Activated T-helper 17 cell treated with anti-CD3 and anti-CD28 coated beads, Interleukin-2, amount 50 U/mL, for 72 hours (primary cell): ENCODE data around the gene DRAM2. TPM values are rescaled to one million over a fixed set of nuclear protein-coding genes. Genes with fewer than 3 reads are reported as not detected.
A peak's percentile ranks its signal among the peaks of the same experiment; 100 is the strongest.

Source experiments
- ATAC-seq: fragments of 150-1000 bp; cut with Tn5 transposase; replicated peaks from 2 replicates; pipeline ENCODE4 v1.10.0; 2021; ENCODE audit warnings: mild to moderate bottlenecking, moderate library complexity
- H3K27ac Mint-ChIP-seq: one replicate; pipeline ENCODE4 v1.8.0; 2022; ENCODE audit warnings: mixed read lengths
- H3K27me3 Mint-ChIP-seq: one replicate; pipeline ENCODE4 v1.8.0; 2022; ENCODE audit warnings: mixed read lengths
- H3K36me3 Mint-ChIP-seq: one replicate; pipeline ENCODE4 v1.8.0; 2022; ENCODE audit warnings: low read depth, mild to moderate bottlenecking, mixed read lengths
- H3K4me1 Mint-ChIP-seq: one replicate; pipeline ENCODE4 v1.8.0; 2022; ENCODE audit warnings: mixed read lengths
- H3K4me3 Mint-ChIP-seq: one replicate; pipeline ENCODE4 v1.8.0; 2022; ENCODE audit warnings: mild to moderate bottlenecking, mixed read lengths
- H3K9me3 Mint-ChIP-seq: one replicate; pipeline ENCODE4 v1.8.0; 2022; ENCODE audit warnings: mixed read lengths
- total RNA-seq, 2 donors: library from RNA; stranded (reverse); gene quantifications; one replicate each; pipeline ENCODE4 v1.2.3, GENCODE V29; 2022

Gene DRAM2
- total RNA-seq, 2 donors from 2014 or later: 20.6 to 27.2 TPM

- no peaks in the 10 kb centered on the region for H3K9me3 Mint-ChIP-seq
- no peaks in the 10 kb centered on the region for H3K27me3 Mint-ChIP-seq
- H3K4me3 Mint-ChIP-seq: no peak overlapping the region
- H3K27ac Mint-ChIP-seq: no peak overlapping the region
- no peak for ATAC-seq
- H3K36me3 Mint-ChIP-seq: peaks cover 88% of the 10 kb centered on the region
- peaks cover 44% of the 10 kb centered on the region for H3K4me1 Mint-ChIP-seq
These were observed 14.4 kb upstream of the DRAM2 start for GRCh38 chr1:111154021-111154999.

- H3K27ac Mint-ChIP-seq: peak overlapping the region; percentile 67
These were observed 11.9 kb upstream of the DRAM2 start for GRCh38 chr1:111151838-111152237.

GRCh38 chr1:111148376-111148881 is 8.5 kb upstream of the DRAM2 start:
- Mint-ChIP-seq H3K27me3 (no peaks in the 10 kb centered on the region), H3K9me3 (no peaks in the 10 kb centered on the region), H3K36me3 (peaks cover 81% of the 10 kb centered on the region), H3K4me1 (peaks cover 40% of the 10 kb centered on the region), H3K4me3 (no peak overlapping the region), H3K27ac (peak overlapping the region; percentile 47)
- ATAC-seq: no peak

More at GRCh38 chr1:111151838-111152237, 11.9 kb upstream of the DRAM2 start:
- Mint-ChIP-seq H3K4me3 (no peak overlapping the region), H3K4me1 (peaks cover 44% of the 10 kb centered on the region), H3K36me3 (peaks cover 99% of the 10 kb centered on the region), H3K9me3 (no peaks in the 10 kb centered on the region), H3K27me3 (no peaks in the 10 kb centered on the region)
- no peak for ATAC-seq

- peaks cover 76% of the 10 kb centered on the region for H3K36me3 Mint-ChIP-seq
- ATAC-seq: no peak
- H3K27ac Mint-ChIP-seq: no peak overlapping the region
- H3K4me3 Mint-ChIP-seq: no peak overlapping the region
- no peaks in the 10 kb centered on the region for H3K9me3 Mint-ChIP-seq
- no peaks in the 10 kb centered on the region for H3K27me3 Mint-ChIP-seq
- H3K4me1 Mint-ChIP-seq: peaks cover 35% of the 10 kb centered on the region
These were observed 8.1 kb upstream of the DRAM2 start for GRCh38 chr1:111147948-111148347.

- Mint-ChIP-seq H3K36me3 (peaks cover 58% of the 10 kb centered on the region), H3K27ac (peak overlapping the region; percentile 87), H3K4me3 (peak overlapping the region; percentile 59), H3K4me1 (peaks cover 32% of the 10 kb centered on the region), H3K9me3 (no peaks in the 10 kb centered on the region), H3K27me3 (no peaks in the 10 kb centered on the region)
- ATAC-seq: peak; percentile 77
These were observed 6.3 kb upstream of the DRAM2 start for GRCh38 chr1:111145963-111146768.

- no peaks in the 10 kb centered on the region for H3K27me3 Mint-ChIP-seq
- H3K9me3 Mint-ChIP-seq: no peaks in the 10 kb centered on the region
- H3K4me3 Mint-ChIP-seq: peak overlapping the region; percentile 59
- H3K36me3 Mint-ChIP-seq: peaks cover 52% of the 10 kb centered on the region
- H3K4me1 Mint-ChIP-seq: peaks cover 32% of the 10 kb centered on the region
- peak overlapping the region; percentile 87 for H3K27ac Mint-ChIP-seq
- ATAC-seq: no peak
These were observed 5.6 kb upstream of the DRAM2 start for GRCh38 chr1:111145542-111145941.

- Mint-ChIP-seq H3K9me3 (no peaks in the 10 kb centered on the region), H3K36me3 (peaks cover 44% of the 10 kb centered on the region), H3K4me1 (peaks cover 23% of the 10 kb centered on the region), H3K27me3 (no peaks in the 10 kb centered on the region), H3K4me3 (no peak overlapping the region), H3K27ac (no peak overlapping the region)
- no peak for ATAC-seq
These were observed 2.6 kb upstream of the DRAM2 start for GRCh38 chr1:111142356-111142975.

GRCh38 chr1:111141245-111142220 is 1.6 kb upstream of the DRAM2 start:
- Mint-ChIP-seq H3K27ac (peak overlapping the region; percentile 94), H3K36me3 (peaks cover 39% of the 10 kb centered on the region), H3K27me3 (no peaks in the 10 kb centered on the region), H3K9me3 (no peaks in the 10 kb centered on the region), H3K4me1 (peaks cover 22% of the 10 kb centered on the region), H3K4me3 (peak overlapping the region; percentile 89)
- ATAC-seq: no peak

- H3K27me3 Mint-ChIP-seq: no peaks in the 10 kb centered on the region
- no peak for ATAC-seq
- peak overlapping the region; percentile 89 for H3K4me3 Mint-ChIP-seq
- H3K4me1 Mint-ChIP-seq: peaks cover 12% of the 10 kb centered on the region
- H3K36me3 Mint-ChIP-seq: peaks cover 42% of the 10 kb centered on the region
- peak overlapping the region; percentile 94 for H3K27ac Mint-ChIP-seq
- no peaks in the 10 kb centered on the region for H3K9me3 Mint-ChIP-seq
These were observed 731 bp upstream of the DRAM2 start for GRCh38 chr1:111140680-111140967.

- peak overlapping the region; percentile 94 for H3K27ac Mint-ChIP-seq
- peaks cover 12% of the 10 kb centered on the region for H3K4me1 Mint-ChIP-seq
- H3K27me3 Mint-ChIP-seq: no peaks in the 10 kb centered on the region
- H3K4me3 Mint-ChIP-seq: peak overlapping the region; percentile 89
- H3K9me3 Mint-ChIP-seq: no peaks in the 10 kb centered on the region
- H3K36me3 Mint-ChIP-seq: peaks cover 53% of the 10 kb centered on the region
- ATAC-seq: peak; percentile 63
These were observed 453 bp downstream of the DRAM2 start for GRCh38 chr1:111139324-111139955.

- H3K4me3 Mint-ChIP-seq: no peak overlapping the region
- no peak overlapping the region for H3K27ac Mint-ChIP-seq
These were observed 6.0 kb downstream of the DRAM2 start for GRCh38 chr1:111133866-111134265.

GRCh38 chr1:111131693-111132092 is 8.2 kb downstream of the DRAM2 start:
- Mint-ChIP-seq H3K36me3 (peaks cover 81% of the 10 kb centered on the region), H3K27ac (no peak overlapping the region), H3K4me3 (no peak overlapping the region), H3K9me3 (no peaks in the 10 kb centered on the region), H3K27me3 (no peaks in the 10 kb centered on the region), H3K4me1 (peaks cover 10% of the 10 kb centered on the region)
- ATAC-seq: no peak

More at GRCh38 chr1:111133866-111134265, 6.0 kb downstream of the DRAM2 start:
- Mint-ChIP-seq H3K36me3 (peaks cover 73% of the 10 kb centered on the region), H3K4me1 (peaks cover 6% of the 10 kb centered on the region), H3K27me3 (no peaks in the 10 kb centered on the region), H3K9me3 (no peaks in the 10 kb centered on the region)
- ATAC-seq: no peak

GRCh38 chr1:111129376-111129775 is 10.5 kb downstream of the DRAM2 start:
- peaks cover 84% of the 10 kb centered on the region for H3K36me3 Mint-ChIP-seq
- no peak for ATAC-seq
- H3K27ac Mint-ChIP-seq: peak overlapping the region; percentile 26
- H3K9me3 Mint-ChIP-seq: no peaks in the 10 kb centered on the region
- no peak overlapping the region for H3K4me3 Mint-ChIP-seq
- no peaks in the 10 kb centered on the region for H3K27me3 Mint-ChIP-seq
- H3K4me1 Mint-ChIP-seq: peaks cover 12% of the 10 kb centered on the region
